Neural progenitor cell (in vitro differentiated cells): Measurements from ENCODE around the gene SNX4.

Experiments
- EZH2 ChIP-seq: fragments of 200-600 bp; sonication (generic); IDR thresholded peaks from 2 replicates; pipeline ENCODE4 v1.6.1; 2017; ENCODE audit warnings: antibody characterized with exemption, mild to moderate bottlenecking, moderate library complexity
- TF ChIP-seq, protein P1 (sequence below): fragments of 200-600 bp; sonication (generic); IDR thresholded peaks from 2 replicates; pipeline ENCODE4 v1.5.1; 2017; ENCODE audit warnings: antibody characterized with exemption, mild to moderate bottlenecking

DNA sequence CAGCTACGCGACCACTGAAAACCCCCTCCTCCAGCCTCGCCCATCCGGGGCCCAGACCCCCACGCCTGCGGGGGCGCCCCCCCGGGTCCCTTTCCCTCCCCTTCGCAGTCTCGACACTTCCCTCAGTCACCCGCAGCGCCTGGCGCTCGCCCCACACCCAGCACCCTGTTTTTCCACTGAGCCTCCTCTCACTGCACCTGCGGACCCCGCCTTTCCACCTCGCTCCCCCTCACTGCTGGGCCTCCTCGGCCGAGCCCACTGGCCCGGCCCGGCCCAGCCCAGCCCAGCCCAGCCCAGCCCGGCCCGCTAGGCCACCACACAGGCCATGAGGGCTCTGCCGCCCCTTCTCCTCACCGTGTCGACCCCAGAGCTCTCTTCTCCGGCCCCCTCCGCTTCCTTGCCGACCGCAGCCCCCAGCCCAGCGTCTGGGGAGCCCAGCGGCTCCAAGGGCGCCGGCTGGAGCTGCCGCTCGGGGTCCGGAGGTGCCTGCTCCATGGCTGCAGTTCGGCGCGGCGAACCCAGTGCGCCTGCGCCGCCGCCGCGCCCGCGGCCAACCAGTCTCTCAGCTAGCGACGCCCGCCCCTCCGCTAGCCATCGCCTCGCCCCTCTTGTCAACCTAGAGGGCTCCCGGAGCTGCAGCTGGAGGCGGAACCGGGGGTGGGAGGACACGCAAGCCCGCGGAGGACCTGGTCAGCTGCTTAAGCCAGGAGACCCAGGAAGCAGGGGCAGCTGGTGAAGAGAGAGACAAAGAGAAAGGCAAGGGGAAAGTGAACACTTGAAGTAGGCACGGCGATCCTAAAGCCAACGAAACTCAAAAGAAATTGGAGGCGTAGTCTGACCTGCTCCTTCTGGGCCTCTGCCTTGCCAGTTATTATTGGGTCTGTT lies at the start of gene SNX4:
- TF ChIP-seq, protein P1, sequence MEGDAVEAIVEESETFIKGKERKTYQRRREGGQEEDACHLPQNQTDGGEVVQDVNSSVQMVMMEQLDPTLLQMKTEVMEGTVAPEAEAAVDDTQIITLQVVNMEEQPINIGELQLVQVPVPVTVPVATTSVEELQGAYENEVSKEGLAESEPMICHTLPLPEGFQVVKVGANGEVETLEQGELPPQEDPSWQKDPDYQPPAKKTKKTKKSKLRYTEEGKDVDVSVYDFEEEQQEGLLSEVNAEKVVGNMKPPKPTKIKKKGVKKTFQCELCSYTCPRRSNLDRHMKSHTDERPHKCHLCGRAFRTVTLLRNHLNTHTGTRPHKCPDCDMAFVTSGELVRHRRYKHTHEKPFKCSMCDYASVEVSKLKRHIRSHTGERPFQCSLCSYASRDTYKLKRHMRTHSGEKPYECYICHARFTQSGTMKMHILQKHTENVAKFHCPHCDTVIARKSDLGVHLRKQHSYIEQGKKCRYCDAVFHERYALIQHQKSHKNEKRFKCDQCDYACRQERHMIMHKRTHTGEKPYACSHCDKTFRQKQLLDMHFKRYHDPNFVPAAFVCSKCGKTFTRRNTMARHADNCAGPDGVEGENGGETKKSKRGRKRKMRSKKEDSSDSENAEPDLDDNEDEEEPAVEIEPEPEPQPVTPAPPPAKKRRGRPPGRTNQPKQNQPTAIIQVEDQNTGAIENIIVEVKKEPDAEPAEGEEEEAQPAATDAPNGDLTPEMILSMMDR, result no peak
- no peak for TF ChIP-seq EZH2
